ENCODE results near the gene PPFIA4.

DNA sequence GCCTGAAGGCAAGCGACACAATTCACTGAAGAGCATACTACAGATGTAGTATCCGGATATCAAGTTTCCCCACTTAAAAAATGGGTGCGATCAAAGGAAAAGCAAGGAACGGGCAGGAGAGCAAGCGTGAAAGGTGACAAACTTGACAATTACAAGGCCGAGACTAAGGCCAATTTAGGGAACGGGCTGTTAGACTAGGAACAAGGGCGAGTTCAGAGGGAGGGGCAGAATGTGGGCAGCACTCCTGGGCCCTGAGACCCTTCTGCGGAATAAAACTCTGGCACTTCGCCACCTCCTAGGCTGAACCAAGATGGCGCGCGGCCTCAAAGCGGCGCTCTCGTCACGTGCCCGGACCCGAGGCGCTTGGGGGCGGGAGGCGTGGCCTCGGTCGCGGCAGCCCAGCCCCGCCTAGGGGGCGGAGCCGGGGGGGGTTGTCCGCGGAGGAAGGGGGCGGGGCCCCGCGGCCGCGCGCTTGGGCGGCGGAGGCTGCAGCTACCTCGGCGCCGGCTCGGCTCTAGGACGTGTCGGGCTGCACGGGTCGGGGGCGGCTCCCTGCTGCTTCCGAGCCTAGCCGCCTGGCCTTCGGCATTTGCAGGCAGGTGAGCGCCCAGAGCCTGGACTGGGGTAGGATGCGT is at the start of gene PPFIA4:
- TF ChIP-seq CTCF (IDR thresholded peaks at IDR 0.05) (peak; percentile 21; the same call in 1 of the 2 replicates), ZFX (IDR thresholded peaks at IDR 0.05; ENCODE audit: borderline replicate concordance) (no peak)

Data from 22Rv1 (cell line).